Activated CD4-positive, alpha-beta T cell treated with anti-CD3 and anti-CD28 coated beads for 4 hours (primary cell): ENCODE measurements around the gene UIMC1.
A peak's percentile ranks its signal among the peaks of the same experiment; 100 is the strongest.
"Not testable (repeated sequence)": the region's sequence is repeated elsewhere in the genome, so short reads cannot be mapped to it uniquely, and the experiment has no call there.

Source experiments
- DNase-seq, 2 donors: peaks; one replicate each; pipeline ENCODE4 v3.0.0-alpha.2; 2020

The UIMC1 gene

DNA sequence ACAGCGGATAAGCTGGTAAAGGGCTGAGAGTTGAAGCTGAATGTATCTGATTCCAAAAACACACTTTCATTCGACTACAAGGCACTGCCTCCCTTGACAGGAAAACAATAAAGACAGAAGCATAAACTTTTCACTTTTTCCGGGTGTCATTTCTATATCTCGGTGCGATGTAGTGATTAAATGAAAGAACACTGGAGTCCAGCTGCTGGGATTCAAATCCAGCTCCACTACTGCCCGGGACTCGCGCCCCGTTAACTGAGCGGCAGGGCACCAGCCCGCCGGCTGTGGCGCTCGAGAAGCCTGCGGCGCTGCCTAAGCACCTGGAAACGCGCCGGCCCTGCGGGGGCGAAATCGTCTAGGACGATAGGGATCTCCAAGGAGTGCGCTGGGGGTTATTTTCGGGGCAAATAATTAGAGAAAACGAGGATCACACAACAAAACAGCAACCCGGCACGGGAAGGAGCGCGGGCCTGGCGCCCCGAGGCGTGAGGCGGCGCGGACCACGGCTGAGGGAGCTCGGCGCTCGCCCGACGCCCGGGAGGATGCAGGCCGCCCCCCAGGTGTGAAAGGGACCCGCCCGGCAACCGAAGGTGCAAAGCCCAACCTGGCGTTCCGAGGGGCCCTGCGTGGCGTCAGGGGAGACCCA lies 837 bp downstream of the UIMC1 start:
- peak; percentile 69 to 74 for DNase-seq

DNA sequence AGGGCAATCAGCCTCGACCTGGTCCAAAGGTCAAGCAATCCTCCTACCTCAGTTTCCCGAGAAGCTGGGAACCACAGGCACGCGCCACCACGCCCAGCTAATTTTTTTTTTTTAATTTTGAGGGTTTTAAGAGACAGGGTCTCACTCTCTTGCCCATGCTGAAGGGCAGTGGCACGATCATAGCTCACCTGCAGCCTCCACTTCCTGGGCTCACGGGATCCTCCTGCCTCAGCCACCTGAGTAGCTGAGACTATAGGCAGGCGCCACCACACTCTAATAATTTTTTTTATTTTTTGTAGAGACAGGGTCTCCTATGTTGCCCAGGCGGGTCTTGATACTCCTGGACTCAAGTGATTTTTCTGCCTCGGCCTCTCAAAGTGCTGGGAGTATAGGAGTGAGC lies 1.6 kb downstream of the UIMC1 start:
- DNase-seq = no peak

DNA sequence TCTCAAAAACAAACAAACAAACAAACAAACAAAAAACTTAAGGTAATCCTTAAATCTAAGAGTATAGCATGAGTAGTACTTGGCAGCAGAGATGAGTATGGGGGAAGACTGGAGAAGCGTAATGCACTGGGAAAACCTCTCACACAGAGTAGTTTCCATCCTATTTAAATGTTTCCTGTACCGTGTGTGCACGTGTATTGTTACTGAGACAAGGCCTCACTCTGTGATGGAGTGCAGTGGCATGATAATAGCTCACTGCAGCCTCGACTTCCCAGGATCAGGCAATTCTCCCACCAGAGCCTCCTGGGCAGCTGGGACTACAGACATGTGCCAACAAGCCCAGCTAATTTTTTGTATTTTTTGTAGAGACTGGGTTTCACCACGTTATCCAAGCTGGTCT lies 2.9 kb downstream of the UIMC1 start:
- DNase-seq = no peak

DNA sequence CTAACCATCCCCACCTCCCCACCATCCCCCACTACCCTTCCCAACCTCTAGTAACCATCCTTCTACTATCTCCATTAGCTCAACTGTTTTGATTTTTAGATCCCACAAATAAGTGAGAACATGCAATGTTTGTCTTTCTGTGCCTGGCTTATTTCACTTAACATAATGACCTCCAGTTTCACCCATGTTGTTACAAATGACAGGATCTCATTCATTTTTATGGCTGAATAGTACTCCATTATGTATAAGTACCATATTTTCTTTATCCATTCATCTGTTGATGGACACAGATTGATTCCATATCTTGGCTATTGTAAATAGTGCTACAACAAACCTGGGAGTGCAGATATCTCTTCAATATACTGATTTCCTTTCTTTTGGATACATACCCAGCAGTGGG lies 7.1 kb downstream of the UIMC1 start:
- not testable (repeated sequence) for DNase-seq

DNA sequence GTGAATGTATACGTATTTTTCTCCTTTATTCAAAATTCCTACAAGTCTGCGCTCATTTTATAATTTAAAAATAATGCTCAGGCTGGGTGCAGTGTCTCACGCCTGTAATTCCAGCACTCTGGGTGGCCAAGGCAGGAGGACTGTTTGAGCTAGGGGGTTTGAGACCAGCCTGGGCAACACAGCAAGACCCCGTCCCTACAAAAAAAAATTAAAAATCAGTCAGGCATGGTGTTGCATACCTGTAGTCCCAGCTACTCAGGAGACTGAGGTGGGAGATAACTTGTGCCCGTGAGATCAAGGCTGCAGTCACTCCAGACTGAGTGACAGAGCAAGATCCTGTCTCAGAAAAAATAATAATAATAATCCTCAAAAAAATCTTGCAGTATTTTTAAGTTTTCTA lies 7.8 kb downstream of the UIMC1 start:
- DNase-seq = no peak

DNA sequence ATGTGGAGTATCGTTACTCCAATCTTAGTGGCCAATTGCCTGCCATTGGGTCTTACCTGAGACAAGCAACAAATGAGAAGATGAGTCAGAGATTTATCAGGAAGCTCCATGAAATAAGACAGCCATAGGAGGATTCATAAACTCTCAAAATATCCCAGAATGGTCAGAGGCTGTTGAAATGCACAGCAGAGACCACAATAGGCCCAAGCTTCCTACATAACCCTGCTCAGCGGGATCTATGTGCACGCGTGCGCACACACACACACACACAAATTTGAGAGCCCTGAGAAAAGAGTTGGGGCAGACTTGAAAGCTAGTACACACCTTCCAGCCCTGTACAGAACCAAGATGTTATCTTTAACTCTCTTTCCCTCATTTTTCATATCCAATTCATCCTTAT lies 9.8 kb downstream of the UIMC1 start:
- no peak for DNase-seq

DNA sequence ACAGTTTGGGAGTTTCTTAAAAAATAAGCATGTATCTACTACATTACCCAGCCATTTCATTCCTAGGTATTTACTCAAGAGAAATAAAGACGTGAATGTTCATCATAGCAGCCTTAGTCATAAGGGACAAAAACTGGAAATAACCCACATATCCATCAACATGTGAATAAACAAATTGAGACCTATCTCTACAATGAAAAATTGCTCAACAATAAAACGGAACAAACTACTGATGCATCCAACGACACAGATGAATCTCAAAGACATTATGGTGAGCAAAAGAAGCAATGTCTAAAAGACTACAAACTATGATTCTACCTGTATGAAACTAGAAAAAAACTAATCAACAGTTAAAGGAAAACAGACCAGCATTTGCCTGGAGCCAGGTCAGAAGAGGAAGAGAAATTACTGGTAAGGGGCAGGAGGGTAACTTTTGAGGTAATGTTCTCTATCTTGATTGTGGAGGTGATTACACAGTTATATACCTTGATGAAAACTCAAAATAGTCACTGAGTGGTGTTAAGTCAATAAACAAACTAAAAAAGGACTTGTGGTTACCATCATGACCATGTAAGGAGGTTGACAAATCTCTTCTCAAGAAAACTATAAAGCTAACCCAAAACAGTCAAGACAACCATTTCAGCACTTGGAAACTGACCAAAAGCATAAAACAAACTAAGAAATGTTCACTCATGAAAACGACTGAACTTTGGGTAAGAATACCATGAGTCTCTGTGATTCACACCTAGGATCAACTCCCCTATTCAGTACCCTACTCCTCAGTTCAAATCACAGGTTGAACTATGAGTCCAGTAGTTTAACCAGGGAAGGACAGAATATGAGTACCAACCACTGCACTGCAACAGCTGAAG lies 10.4 kb downstream of the UIMC1 start:
- no peak for DNase-seq

DNA sequence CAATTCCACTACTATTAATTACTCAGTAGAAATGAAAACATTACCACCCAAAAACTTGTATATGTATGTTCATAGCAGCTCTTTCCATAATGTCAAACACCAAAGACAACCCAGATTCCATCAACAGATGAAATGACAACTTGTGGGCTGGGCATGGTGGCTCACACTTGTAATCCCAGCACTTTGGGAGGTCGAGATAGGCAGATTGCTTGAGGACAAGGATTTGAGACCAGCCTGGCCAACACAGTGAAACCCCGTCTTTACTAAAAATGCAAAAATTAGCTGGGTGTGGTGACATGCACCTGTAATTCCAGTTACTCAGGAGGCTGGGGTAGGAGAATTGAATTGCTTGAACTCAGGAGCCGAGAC lies 11.5 kb downstream of the UIMC1 start:
- DNase-seq = no peak

DNA sequence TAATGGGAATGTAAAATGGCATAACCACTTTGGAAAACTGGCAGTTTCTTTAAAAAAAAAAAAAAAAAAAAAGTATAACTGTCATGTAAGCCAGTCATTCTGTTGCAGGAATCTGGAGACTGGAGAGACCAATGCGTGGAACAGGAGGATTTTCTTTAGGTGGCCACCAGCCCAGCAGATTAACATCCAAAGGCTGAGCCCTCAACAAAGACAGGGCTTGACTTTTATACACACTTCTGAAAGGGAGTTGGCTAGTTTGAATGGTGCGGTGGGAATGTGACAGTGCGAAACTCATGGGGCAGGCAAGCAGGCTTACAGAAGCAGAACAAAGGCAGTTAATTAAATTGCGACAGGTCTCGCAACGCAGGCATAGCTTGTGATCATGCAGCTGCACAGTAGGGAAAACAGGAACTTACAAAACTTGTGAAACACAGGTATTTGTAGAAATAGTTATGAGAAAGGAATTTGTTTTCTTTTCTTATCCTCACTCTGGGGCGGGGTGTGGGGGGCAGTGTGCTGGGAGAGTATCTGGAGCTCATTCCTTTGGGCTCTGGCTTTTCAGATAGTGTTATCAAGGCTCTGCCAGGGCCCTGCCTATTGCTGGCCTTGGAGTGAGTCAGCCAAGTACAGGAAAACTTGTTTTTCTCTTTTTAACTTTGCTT lies 12.0 kb downstream of the UIMC1 start:
- no peak for DNase-seq

DNA sequence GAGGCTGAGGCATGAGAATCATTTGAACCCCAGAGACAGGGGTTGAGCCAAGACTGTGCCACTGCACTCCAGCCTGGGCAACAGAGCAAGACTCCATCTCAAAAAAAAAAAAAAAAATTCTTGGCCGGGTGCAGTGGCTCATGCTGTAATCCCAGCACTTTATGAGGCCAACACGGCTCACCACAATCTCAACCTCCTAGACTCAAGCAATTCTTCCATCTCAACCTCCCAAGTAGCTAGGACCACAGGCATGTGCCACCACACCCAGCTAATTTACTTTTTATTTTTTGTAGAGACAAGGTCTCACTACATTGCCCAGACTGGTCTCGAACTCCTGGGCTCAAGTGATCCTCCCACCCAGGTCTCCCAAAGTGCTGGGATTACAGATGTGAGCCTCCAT lies 13.5 kb downstream of the UIMC1 start:
- DNase-seq = not testable (repeated sequence)

DNA sequence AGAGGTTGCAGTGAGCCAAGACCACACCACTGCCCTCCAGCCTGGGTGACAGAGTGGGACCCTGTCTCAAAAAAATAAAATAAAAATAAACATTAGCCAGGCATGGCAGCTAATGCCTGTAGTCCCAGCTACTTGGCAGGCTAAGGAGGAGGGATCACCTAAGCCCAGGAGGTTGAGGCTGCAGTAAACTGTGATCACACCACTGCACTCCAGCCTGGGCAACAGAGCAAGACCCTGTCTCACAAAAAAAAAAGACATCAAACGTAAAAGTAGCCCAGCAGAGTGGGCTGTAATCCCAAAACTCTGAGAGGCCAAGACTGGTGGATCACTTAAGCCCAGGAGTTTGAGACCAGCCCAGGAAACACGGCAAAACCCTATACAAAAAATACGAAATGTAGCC lies 19.0 kb downstream of the UIMC1 start:
- DNase-seq = no peak

DNA sequence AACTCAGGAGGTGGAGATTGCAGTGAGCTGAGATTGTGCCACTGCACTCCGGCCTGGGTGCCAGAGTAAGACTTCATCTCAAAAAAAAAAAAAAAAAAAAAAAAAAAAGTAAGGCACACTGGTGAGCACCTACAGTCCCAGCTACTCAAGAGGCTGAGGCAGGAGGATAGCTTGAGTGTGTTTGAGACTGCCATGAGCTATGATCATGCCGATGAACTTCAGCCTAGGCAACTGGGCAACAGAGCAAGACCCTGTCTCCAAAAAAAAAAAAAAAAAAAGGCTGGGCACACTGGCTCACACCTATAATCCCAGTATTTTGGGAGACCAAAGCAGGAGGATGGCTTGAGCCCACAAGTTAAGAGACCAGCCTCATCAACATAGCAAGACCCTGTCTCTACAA lies 20.3 kb downstream of the UIMC1 start:
- no peak for DNase-seq

DNA sequence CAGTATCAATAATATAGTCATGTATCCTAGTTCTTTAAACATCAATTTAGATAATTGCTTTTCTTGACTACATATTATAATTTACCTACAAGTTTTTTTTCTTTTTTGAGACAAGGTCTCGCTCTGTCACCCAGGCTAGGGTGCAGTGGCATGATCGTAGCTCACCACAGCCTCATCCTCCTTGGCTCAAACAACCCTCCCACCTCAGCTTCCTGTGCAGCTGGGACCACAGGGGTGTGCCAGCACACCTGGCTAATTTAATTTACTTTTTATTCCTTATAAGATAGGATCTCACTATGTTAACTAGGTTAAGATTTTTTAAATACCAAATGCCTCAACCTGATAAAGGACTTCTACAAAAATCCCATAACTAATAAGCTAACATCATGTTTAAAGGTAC lies 21.1 kb downstream of the UIMC1 start:
- peak in 1 of 2 donors; percentile 21 for DNase-seq

DNA sequence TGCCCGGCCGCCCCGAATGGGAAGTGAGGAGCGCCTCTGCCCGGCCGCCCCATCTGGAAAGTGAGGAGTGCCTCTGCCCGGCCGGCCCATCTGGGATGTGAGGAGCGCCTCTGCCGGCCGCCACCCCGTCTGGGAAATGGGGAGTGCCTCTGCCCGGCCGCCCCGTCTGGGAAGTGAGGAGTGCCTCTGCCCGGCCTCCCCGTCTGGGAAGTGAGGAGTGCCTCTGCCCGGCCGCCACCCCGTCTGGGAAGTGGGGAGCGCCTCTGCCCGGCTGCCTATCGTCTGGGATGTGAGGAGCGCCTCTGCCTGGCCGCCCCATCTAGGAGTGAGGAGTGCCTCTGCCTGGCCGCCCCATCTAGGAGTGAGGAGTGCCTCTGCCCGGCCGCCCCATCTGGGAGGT lies 22.4 kb downstream of the UIMC1 start:
- not testable (repeated sequence) for DNase-seq

DNA sequence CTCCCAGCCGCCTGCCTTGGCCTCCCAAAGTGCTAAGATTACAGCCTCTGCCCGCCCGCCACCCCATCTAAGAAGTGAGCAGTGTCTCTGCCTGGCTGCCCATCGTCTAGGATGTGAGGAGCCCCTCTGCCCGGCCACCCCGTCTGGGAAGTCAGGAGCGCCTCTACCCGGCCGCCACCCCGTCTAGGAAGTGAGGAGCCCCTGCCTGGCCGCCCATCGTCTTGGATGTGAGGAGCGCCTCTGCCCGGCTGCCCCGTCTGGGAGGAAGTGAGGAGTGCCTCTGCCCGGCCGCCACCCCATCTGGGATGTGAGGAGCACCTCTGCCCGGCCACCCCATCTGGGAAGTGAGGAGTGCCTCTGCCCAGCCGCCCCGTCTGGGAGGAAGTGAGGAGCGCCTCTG lies 23.0 kb downstream of the UIMC1 start:
- DNase-seq = not testable (repeated sequence)

DNA sequence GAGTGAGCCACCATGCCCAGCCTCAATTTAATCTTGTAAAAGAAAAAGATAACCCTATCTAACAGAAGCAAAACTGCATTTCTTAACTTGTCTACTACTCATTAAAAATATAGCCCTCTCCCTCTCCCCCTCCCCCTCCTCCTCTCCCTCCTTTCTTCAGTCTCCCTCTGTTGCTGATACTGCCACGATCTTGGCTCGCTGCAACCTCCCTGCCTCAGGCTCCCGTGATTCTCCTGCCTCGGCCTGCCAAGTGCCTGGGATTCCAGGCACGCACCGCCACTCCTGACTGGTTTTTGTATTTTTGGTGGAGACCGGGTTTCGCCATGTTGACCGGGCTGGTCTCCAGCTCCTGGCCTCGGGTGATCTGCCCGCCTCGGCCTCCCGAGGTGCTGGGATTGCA lies 23.5 kb downstream of the UIMC1 start:
- not testable (repeated sequence) for DNase-seq

DNA sequence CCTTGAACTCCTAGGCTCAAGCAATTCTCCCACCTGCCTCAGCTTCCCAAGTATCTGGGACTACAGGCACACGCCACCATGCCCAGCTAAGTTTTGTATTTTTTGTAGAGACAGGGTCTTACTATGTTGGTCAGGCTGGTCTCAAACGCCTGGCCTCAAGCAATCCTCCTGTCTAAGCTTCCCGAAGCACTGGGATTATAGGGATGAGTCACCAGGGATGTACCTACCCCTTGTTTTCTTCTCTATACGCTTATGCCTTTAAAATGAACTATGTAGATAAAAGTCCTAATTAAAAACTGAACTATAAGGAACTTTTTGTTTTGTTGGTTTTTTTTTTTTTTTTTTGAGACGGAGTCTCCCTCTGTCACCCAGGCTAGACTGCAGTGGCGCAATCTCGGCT lies 25.8 kb downstream of the UIMC1 start:
- DNase-seq = no peak

DNA sequence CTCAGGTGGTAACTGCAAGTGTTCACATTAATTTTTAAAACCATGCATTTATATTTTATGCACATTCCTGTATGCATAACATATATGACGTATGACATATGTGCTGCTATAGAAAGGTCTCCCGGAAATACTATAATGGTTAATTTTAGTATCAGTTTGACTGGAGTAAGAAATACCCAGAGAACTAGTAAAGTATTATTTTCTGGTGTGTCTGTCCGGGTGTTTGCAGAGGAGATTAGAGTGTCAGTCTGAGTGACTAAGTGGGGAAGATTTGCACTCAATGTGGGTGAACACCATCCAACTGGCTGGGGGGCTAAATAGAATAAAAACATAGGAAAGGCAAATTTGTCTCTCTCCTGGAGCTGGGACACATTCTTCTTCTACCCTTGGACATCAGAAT lies 26.9 kb downstream of the UIMC1 start:
- no peak for DNase-seq

DNA sequence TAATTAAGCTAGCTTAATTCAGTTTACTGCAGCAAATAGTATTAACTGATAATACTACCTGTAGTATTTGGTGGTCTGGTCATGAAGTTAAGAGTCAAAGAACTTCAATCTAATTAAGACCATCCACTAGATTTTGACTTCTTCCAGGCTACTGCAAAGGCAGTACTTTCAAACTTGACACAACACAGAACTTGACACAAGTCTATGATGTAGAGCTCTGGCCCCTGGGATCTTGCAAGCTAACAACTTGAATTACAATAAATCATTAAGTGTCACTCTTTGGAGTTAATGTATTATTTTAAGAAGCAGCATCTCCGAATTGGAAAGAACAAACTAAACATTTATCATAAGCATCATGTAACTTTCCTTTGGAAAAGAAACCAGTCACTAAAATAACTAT lies 40.9 kb downstream of the UIMC1 start:
- DNase-seq = no peak

DNA sequence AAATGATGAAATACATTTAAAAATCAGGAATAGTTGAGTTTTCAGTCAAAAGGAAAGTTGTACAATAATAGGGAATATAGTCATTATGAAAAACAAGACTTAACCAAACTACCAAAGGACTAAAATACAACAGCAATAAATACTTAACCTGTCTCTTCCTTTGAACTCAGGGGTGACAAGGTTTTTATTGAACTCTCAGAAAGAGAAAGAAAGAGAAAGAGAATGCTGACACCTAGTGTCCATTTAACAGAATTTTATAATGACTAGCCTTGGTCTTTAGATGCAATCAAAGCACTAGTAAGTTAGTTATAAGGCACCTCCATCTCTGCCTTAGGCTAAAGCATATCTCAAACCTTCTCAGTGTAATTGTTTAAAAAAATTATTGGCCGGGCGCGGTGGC lies 47.5 kb downstream of the UIMC1 start:
- no peak for DNase-seq

DNA sequence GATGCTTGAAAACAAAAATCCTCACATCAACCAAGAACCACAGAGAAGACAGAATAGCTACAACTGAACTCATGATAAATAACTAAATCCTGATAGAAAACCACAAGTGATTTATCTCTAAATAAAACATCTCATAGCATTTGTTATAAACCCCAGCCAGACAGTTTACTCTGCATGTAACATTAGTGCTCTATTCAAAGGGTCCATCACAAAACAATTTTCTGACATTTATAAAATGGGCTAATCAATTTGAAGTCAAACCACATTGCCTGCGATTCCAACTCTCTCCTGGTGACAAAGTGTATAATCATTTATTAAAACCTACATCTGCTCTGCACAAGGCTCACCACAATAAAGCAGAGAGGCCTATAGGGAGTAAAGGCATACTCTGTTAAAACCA lies 49.8 kb downstream of the UIMC1 start:
- DNase-seq = no peak

DNA sequence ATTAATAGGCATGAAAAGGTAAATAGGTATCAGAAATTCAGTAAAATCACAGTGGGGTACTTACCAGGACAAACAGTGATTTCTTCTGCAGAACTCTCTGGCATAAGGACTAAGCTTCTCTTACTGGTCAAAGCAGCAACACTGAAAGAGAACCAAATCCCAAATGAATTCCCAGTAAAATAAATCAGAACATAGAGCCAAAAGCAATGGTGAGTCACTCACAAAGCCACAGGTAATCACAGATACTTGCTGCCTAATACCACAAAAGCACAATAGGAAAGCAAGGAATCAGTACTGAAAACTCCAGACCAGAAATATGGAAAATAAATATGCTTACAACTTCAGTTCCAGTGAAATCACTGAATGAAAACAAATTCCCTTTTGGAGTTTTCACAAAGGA lies 50.7 kb downstream of the UIMC1 start:
- no peak for DNase-seq

DNA sequence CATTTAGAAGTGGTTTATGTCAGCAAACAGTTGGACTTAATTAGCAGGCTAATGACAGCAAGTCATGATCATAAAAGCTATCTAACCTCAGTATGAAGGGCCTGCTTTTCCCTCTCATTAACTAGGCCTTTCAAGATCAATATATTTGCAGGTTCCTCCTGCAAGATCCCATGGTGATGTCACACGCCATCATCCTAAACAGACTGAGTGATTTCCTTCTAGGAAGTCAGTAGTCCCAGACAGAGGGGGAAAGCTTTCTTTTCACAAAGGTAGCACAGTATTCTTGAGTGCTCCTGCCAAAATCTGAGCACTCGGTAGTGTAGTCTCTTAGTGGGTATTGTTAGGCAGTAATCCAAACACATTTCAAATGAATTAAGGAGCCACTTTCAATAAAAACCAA lies 52.5 kb downstream of the UIMC1 start:
- no peak for DNase-seq

DNA sequence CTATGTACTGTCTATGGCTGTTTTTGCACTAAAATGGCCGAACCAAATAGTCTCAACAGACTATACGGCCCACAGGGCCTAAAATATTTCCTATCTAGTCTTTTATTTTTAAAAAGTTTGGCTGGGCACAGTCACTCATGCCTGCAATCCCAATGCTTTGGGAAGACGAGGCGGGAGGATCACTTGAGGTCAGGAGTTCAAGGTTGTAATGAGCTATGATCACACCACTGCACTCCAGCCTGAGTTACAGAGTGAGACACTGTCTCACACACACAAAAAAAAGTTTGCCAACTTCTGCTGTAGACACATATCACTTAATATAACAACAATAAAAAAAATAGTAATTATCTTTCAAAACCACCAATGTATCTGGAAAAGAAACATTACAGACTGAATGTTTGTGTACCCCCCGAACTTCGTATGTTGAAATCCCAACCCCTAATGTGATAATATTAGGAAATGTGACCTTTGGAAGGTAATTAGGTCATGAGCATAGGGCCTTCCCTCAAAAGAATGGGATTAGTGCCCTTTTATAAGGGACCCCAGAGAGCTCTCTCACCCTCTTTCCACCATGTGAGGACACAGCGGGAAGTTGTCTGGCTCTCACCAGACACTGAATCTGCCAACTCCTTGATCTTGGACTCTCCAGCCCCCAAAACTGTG lies 53.9 kb downstream of the UIMC1 start:
- no peak for DNase-seq
